Measurements from ENCODE around the gene GADL1.

Gene GADL1, protein sequence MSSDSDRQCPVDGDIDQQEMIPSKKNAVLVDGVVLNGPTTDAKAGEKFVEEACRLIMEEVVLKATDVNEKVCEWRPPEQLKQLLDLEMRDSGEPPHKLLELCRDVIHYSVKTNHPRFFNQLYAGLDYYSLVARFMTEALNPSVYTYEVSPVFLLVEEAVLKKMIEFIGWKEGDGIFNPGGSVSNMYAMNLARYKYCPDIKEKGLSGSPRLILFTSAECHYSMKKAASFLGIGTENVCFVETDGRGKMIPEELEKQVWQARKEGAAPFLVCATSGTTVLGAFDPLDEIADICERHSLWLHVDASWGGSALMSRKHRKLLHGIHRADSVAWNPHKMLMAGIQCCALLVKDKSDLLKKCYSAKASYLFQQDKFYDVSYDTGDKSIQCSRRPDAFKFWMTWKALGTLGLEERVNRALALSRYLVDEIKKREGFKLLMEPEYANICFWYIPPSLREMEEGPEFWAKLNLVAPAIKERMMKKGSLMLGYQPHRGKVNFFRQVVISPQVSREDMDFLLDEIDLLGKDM

DNA sequence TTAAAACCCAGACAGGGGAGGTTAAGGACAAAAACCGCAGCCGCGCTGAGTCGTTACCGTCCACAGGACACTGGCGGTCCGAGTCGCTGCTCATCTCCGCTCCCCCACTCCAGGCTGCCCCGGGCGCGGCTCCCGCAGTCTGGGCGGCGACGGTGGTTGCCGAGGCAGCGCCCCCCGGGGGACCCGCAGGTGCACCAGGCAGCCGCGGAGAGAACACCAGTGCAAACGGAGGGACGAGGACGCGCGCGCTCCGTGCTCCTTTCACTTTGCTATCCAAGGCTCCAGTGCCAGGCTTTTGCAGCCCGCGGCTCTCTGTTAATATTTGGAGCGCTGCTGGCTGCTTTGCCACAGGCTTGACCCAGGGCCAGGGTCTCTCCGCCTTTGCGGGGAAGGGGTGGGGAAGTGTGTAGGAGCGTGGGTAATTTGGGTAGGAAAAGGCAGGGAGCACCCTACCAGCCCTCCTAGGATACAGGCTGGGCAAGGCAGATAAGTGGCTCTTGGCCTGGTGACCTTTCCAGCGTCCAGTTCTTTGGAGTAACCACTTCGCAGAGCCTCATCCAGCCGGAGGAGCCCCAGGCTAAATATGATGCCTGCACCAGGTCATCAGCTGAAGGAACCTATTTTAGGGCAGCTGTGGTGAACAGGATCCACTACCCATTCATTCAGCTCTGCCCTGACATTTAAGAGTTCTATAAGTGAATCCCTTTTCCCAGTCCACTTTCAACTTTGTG is at the start of gene GADL1:
Gene GADL1, minus strand, starts transcription at position 141 of the 731 bp plus-strand sequence. Its CDS starts 47 bp downstream, at position 94.
- peak in 1 of 2 donors; percentile 1 for DNase-seq (ENCODE audit: low read depth in 1 of 2, low spot score in 1 of 2)

DNA sequence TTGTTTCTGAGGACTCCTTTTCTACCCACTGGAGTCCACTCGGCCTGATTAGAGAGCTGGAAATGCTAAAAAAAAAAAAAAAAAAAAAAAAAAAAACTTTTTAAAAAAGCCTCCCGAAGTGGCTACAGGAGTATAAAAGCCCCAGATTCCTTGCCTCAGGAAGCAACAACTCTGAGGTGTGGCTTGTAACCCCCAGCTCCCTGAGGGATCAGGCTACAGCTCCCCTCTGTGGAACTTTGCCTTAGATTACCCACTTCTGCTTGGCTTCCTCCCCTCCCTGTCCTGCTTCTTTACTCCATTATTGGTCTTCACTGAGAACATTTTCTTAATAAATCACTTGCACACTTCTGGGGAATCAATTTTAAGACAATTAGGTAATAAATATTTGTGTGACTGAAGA is 49.7 kb upstream of the GADL1 start:
- DNase-seq (ENCODE audit: low read depth in 1 of 2, low spot score in 1 of 2), result no peak

DNA sequence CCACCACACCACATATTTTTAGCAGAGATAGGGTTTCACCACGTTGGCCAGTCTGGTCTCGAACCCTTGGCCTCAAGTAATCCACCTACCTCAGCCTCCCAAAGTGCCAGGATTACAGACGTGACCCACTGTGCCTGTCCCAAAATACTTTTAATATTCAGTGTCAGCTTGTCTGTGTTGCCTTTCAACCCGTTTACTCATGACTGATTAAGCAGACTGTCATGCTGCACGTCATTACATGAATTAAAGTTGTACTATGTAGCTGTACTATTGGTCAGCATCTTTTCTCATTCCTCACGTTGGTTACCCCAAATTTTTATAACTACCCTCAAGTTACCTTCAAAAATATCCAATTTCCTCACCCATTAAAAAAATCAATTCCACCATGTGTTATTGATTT is 48.7 kb upstream of the GADL1 start:
- no peak for DNase-seq (ENCODE audit: low read depth in 1 of 2, low spot score in 1 of 2)

DNA sequence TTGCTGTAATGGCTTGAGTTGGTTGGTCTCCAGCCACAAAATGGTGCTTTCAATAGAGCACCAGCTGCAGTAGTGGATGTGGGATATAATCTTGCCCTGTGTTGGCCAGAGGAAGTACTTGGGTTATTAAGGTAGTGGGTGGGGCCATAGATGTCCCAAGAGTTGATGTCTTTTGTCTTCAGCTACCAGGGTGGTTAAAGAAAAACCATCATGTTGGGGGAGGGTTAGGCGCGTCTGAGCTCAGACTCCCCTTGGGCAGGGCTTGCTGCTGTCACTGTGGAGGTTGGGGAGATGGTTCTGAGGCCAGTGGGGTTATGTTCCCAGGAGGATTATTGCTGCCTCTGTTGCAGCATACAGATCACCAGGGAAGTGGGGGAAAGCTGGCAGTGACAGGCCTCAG is 46.9 kb upstream of the GADL1 start:
- DNase-seq (ENCODE audit: low read depth in 1 of 2, low spot score in 1 of 2), result no peak

DNA sequence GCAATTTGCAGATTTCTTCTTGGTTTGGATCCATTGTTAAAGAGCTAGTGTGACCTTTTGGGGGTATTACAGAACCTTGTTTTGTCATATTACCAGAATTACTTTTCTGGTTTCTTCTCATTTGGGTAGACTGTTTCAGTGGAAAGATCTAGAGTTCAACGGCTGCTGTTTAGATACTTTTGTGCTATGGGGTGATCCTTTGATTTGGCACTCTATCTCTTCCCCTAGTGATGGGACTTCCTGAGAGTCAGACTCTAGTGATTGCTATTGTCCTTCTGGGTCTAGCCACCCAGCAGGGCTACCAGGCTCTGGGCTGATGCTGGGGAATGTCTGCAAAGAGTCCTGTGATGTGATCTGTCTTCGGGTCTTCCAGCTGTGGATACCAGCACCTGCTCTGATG is 46.3 kb upstream of the GADL1 start:
- no peak for DNase-seq (ENCODE audit: low read depth in 1 of 2, low spot score in 1 of 2)

DNA sequence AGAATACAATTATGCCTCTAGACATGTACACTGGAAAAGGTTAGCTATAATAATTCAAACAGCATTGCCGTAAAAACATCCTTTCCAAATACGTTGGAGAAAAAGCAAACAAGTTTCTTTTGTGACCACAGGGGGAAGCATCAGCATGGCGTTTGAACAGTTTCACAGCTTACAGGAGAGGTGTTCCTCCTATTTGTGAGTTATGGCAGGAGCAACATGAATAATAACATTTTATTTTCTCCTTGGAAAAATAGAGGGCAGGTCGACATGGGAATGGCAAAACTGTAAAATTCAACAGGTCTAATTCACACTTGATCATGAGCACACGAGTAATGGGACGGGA is 39.7 kb upstream of the GADL1 start:
- DNase-seq (ENCODE audit: low read depth in 1 of 2, low spot score in 1 of 2), result no peak

DNA sequence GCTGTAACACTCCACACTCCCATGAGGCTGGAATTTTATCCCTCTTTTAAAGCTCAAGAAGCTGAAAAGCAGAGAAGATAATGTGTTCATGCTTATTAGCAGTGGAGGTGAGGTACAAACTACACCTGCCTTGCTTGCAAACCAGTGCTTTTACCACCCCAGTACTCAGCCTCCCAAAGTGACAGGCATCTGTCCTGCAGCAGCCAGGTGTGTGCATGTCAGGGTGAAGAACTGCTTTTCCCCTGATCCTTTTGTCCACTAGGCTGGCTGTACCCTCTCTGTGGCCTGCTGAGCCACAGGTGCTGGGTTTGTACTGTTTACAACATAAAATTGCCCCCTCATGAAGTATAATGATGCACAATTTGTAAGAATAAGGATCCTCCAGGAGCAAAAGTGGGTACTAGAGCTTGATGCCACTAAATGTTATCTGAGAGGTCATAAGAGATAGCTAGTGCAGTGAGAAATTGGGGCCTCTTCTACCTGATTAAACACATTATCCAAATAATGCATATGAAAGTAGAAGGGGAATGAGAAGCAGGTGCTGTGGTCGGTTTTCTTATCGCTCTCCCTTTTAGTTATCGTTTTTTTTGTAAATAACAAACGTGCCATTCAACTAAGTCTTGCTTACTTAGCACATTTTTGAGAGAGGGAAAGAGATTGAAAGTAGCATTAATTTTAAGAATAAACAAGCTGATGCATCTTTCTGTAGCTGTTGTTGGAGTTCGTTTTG is 39.2 kb upstream of the GADL1 start:
- no peak for DNase-seq (ENCODE audit: low read depth in 1 of 2, low spot score in 1 of 2)

DNA sequence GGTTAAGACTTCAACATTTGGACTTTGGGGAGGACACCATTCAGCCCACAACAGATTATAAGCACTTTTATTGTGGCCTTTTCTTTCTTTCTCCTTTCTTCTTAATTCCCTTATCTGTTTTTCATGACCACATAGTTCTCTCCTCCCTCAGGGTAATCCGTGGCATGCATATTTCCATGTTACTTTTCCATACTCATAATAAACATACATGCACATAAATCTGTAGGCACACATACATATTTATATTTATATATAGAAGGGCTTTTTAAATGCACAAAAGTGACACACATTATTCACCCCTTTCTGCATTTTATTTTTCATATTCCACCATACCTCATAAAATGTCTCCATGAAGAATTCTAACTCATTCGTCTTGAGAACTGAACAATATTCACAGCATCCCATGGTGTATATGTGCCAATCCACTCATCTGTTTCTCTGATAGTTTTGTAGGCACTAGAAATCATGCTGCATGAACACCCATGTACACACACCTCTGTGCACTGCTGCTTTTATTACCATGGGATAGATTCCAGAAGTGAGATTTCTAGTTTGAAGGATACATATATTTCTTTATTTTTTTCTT is 38.1 kb upstream of the GADL1 start:
- DNase-seq (ENCODE audit: low read depth in 1 of 2, low spot score in 1 of 2), result no peak

DNA sequence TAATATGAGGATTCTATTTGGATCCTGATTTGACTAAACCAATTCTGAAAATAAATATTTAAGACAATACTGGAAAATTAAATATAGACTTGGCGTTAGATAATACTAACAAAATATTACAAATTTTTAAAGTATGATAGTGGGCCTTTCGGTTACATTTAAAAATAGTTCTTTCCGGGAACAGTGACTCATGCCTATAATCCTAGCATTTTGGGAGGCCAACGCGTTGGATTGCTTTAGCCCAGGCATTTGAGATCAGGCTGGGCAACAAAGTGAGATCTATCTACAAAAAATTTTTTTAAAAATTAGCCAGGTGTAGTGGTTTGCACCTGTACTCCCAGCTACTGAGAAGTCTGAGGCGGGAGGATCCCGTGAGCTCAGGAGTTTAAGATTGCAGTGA is 30.3 kb upstream of the GADL1 start:
- DNase-seq (ENCODE audit: low read depth in 1 of 2, low spot score in 1 of 2), result no peak

DNA sequence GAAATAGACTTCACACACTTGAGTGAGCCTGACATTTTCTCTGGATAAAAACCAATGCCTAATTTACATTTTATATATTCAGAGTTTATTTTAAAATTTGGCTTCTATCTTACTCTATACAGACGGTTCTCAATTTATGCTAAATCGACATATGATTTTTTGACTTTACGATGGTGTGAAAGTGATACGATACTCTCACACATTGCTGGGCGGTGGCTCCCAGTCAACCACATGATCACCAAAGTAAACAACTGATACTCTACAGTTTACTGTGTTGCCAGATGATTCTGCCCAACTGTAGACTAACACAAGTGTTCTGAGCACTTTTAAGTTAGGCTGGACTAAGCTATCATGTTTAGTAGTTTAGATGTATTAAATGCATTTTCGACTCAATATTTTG is 25.1 kb upstream of the GADL1 start:
- DNase-seq (ENCODE audit: low read depth in 1 of 2, low spot score in 1 of 2), result no peak

DNA sequence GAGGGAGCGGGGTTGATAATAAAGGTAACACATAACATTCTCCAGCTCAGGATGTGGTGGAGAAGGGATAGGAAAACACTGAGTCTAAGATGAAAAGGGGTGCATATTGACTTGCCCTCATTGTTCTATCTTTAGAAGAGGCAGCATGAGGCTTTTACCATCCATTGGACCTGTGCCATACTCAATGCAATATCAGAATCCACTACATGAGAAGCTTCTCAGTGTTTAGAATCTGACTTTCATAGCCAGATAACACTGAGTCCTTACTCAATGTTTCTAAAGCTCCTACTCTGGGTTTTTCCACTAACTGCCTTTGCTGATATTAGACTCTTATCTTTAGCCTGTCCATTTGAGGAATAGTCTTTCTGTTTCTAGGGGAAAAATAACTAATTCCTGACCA is 24.3 kb upstream of the GADL1 start:
- no peak for DNase-seq (ENCODE audit: low read depth in 1 of 2, low spot score in 1 of 2)

DNA sequence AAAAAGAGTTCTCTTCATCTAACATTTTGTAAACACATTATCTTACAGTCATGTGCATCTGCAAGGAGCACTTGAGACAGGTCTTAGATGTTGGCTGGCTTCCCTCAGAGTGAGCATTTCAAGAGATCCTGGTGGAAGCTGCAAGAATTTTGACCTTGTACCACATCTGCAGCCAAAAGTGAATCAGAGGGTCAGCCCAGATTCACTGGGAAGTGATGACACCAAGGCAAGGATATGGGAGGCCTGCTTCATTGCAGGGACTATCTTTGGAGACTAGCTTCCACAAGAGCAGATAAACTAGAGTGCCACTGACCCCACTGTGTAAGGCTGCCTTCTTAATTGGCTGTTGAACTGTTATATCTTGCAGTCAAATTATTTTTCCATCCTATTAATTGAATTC is 21.3 kb upstream of the GADL1 start:
- no peak for DNase-seq (ENCODE audit: low read depth in 1 of 2, low spot score in 1 of 2)

DNA sequence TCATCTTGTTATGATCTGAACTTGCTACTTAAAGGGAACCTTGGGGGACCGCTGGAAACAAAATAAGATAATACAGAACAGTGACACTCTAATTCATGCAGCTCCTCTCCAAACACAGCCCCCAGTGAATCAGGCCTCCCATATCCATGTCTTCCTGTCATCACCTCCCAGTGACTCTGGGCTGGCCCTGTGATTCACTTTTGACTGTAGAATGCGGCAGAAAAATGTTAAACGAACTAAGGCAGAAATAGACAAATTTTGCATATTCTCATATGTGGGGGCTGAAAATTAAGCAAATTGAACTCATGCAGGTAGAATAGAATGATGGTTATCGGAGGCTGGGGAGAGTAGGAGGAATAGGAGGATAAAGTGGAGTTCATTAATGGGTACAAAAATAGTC is 20.2 kb upstream of the GADL1 start:
- no peak for DNase-seq (ENCODE audit: low read depth in 1 of 2, low spot score in 1 of 2)

DNA sequence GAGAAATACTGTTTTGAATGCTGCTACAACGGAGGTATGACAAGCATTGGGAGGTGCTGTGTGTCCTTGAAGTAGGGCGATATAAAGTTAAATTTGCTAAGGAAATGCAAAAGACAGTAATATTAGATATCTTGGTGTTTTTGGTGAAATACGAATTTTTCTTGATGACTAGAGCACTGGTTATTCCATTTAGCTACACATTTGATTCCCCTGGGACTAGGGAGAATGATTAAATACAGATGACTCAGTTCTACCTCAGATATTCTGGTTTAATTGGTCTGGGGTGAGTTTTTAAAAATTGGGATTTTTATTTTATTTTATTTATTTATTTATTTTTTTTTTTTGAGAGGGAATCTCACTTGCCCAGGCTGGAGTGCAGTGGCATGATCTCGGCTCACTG is 18.7 kb upstream of the GADL1 start:
- DNase-seq (ENCODE audit: low read depth in 1 of 2, low spot score in 1 of 2), result no peak

DNA sequence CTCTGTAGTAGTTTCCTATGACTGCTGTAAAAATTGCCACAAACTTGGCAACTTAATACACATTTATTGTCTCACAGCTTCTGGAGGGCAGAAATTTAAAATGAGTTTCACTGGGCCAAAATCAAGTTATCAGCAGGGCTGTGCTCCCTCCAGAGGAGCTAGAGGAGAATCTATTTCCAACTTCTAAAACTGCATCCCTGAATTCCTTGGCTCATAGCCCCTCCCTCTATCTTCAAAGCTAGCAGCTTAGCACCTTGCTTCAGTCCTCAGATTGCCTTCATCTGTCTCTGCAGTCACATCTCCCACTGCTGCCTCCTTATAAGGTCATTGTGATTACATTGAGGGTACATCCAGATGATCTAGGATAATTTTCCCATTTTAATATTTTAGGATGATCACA is 17.8 kb upstream of the GADL1 start:
- DNase-seq (ENCODE audit: low read depth in 1 of 2, low spot score in 1 of 2), result no peak

DNA sequence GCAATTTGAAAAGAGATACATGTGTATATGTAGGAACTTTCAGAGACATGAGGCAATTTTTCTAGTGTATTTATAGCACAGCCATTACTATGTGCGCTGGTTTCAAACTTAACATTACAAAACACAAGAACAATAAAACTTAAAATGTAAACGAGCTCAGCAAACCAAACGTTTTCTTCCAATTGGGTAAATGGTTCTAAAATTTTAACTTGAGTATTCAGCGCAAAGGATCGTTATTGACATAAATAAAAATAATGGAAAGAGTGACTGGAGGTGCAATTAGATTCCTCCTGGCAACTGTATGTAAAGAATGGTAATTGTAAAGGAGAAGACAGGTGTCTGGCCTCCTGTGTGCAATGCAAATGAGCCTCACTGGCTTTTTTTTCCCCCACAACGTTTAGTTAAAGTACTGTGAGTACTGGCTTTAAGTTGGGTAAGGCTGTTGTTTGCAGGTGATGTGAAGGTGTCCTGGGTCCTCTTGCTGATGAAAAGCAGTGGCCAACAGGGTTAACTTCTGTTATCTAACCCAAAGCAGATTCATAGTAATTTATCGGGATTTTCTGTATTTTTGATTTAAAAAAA is 14.1 kb upstream of the GADL1 start:
- DNase-seq (ENCODE audit: low read depth in 1 of 2, low spot score in 1 of 2), result no peak

DNA sequence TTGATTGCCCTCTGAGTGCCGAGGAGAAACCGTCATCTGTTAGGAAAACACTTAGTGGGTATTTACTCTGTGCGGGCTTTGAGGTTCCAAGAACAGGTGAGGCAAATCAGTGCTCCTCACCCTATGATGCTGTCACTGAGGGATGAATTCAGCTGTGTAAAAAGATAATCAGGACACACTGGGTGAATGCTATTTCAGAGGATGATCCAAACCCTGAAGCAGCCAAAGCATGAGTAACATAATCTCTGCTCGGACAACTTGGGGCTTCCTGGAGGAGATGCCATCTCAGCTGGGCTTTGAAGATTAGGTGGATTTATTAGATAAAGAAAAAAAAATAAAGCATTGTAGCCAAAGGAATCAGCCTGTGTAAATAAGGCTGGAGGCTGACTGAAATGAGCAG is 10.5 kb upstream of the GADL1 start:
- DNase-seq (ENCODE audit: low read depth in 1 of 2, low spot score in 1 of 2), result no peak

DNA sequence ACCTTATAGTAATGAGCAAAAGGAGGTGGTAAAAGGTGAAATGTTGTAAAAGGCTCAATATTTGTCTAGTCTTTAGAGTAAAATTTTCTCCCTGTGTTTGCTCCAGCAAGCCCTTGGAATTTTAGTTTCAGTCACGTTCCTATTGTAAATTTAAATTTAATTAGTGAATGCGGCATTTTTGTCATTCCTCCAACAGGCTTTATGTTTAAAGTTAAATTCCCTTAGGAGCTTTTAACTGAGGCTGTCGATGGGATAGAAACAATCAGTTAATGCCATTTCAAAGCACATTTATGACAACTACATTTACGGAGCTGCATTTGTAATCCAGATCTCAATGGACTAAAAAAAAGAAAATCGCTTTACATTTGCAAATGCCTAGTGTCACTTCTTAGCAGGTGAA is 868 bp upstream of the GADL1 start:
- no peak for DNase-seq (ENCODE audit: low read depth in 1 of 2, low spot score in 1 of 2)

DNA sequence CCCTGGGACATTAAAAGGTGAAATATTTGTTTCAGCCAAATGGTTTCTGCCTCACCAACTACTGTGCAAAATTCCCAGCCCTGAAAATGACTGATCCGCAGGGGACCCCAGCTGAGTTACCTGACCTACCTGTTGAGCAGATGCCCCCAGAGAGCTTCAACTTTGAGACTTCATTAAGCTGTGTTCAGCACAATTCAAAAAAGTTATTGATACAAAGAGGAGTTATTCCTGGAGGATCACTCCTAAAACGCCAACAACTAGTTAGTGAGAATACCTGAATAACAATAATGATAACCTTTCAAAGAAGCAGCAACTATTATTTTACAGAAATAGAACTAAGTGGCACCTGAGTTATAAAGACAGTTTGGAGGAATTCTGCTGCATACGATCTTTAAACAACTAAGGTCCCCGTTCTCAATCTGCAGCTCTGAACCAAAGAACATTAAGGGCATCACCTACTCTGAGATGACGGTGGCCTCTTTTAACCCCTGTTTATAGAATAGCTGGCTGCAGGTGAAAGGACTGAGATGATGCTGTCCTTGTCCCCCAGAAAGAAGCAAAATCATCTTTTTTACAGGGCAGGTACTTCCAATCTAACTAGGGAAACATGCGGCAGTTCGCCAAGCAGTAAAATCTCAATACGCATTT is 659 bp downstream of the GADL1 start:
- DNase-seq (ENCODE audit: low read depth in 1 of 2, low spot score in 1 of 2), result no peak

DNA sequence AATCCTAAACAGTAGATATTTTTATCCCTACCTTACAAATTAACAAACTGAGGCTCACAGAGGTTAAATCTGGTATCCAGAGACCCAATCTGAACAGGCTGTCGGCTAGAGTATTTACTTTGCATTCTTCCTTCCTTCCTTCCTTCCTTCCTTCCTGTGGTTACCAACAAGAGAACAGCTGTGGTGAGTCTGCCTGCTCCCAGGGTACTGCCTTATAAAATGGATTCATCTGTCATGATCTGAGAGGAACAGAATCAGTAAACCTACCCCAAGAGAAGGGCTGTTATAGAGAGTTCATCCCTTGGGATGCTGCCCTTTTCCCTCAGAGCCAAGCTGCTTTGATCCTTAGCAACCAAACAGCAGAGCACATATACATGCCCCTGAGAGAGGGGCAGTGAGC is 3.6 kb downstream of the GADL1 start:
- DNase-seq (ENCODE audit: low read depth in 1 of 2, low spot score in 1 of 2), result no peak

DNA sequence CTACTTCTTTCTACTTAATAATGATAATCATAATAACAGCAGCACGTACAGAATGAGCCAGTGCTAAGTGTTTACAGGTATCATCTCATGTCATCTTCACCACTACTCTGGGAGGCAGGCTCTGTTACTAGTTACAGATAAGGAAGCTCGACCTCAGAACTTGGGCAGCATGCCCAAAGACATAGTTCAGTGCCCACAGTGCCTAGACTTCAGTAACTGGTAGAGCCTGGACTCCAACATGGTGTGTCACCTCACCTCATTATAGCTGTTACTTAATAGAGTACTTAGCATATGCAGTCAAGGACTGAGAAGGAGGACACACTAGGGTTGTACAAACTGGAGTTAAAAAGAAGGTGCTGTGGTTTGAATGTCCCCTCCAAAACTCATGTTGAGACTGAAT is 7.6 kb downstream of the GADL1 start:
- no peak for DNase-seq (ENCODE audit: low read depth in 1 of 2, low spot score in 1 of 2)

Measured in activated CD4-positive, alpha-beta T cell treated with anti-CD3 and anti-CD28 coated beads, Interleukin-2, amount 50 U/mL, for 24 hours (primary cell).